ENCODE results near the gene THADA. TPM values are rescaled to one million over a fixed set of nuclear protein-coding genes. Genes with fewer than 3 reads are reported as not detected.

The THADA gene
- total RNA-seq, 1 donor from 2014 or later: 22.8 TPM

- DNase-seq (ENCODE audit: low read depth in 2 of 2): no peak
These were observed 379.2 kb downstream of the THADA start for GRCh38 chr2:43216629-43217028.

DNA sequence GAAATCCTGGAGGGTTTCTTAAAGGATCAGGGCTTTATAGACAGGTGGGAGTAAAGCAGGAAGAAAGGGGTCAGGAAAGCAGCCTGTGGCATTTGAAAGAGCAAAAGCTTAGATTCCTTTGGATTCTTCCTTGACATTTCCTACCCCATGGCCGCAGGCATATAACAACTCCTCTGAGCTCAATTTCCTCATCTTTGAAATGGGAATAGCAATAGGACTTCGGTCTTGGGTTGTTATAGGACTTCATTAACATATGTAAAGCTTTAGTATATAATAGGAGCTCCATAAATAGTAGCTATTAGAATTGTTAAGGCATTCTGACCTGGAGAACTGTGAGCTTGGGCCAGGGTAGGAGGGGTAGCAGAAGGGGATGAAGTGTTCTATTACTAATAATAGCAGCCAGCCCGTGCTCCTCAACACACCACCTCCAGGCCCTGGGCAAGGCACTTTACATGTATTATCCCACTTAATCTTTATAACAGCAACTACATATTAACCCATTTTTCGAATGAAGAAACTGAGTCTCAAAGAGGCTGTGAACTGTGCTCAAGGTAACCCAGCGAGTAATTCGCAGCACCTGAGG lies 380.1 kb downstream of the THADA start:
- DNase-seq (ENCODE audit: low read depth in 2 of 2): no peak

DNA sequence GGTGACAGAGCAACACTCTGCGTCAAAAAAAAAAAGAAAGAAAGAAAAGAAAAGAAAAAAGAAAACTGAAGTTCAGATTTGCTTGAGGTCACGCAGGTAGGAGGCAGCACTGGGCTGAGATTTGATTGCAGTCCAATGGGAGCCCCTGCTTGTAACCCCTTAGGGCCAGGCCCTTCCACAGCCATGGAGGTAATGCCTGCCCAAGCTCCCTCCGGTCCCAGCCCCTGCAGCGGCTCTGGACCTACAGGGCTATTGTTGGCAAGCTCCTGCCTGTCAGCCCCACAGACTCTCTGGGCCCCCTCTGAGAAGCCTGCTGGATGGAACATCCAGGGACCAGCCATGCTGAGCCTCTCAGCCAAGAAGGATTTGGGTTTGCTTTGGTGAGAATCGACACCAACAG lies 381.6 kb downstream of the THADA start:
- no peak for DNase-seq (ENCODE audit: low read depth in 2 of 2)

DNA sequence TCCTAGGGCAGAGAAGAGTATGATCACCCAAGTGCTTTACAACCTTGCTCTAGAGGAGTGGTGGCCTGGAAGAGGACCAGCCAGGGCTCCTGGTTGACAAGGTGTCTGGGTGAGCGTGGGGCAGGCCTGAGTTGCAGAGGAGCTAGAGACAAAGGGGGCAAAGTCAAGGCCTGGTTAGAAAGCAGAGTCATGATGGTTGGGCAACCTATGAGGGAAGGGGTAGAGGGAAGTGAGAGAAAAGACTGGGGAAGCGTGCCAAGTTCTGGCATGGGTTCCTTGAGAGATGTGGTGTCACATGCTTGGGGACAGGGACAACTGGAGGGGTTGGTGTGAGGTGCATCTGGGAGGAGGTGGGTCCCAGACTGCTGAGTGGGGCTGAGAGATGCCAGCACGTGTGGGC lies 382.9 kb downstream of the THADA start:
- DNase-seq (ENCODE audit: low read depth in 2 of 2): no peak

DNA sequence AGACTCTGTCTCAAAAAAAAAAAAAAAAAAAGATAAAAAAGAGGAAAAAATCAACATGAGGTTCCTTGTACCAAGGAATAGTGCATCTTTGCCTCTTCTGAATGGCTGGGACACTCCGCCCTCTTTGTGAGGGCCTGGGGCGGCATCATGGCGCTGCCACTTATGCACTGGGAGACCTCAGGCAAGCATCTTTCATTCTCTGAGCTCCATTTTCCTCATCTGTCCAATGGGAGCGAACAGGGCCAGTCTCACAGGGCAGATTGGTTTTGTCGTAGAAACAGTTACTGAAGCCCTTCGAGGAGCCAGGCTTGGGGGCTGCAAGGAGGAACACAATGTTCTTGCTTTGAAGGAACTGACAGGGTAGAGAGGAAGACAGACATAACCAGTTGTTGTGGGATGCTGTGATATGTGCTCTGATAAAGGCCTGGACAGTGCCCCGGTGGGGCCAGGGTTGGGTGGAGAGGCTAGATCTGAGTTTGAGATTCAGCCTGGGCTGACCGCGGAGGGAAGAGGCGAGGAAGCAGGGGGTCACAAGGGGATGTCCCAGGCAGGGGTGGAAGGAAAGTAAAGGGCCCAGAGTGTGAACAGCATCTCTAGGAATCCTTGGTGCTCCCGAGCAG lies 383.5 kb downstream of the THADA start:
- no peak for DNase-seq (ENCODE audit: low read depth in 2 of 2)

DNA sequence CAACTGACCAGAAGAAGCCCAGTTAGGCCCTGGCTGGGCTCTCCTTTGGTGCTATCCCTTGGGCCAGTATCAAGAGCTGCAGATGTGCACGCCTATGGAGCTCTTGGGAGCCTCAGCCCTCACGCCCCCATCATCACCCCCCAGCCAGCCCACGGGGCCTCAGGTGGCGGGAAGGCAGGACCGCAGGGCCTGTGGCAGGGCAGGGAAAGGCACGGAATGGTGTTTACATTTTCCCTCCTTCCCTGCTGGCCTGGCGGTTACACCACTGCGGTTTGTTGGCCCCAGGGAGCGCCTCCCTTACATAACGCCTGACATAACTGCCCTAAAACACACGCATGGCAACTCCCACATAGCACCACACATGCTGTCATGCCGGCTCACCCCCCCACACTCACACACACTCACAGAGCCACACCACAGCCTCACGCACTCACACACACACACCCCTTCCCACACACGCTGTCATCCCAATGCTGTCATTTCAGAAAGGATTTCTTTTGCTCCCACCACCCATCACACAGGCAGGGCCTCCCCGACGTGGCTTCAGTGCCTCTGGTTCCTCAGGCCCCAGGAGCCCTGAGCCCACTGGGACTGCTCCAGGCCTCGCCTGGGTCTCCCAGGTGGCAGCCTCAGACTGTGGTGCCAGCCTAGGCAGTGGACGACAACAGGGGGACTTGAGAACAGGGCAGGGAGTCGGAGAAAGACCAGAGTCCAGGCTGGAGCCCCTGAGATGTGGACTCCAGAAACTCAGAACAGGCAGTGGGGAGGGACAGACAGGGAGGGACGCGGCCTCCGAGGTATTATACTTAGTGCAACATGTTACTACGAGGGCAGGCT lies 385.2 kb downstream of the THADA start:
- no peak for DNase-seq (ENCODE audit: low read depth in 2 of 2)

DNA sequence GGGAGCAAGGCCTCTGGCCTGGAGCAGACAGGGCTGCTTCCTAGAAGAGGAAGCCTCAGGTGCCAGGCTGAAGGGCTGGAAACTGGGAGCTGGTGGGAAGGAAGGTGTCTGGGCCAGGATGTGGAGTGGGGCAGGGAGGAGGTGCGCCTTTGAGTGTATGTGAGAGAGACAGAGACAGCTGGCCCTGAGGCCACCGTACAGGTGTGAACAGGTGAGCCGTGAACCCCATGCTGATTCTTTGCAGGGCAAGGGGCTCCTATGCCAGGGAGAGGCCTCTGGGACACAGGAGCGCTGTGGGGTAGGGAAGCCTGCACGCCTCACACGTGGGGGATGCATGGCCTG lies 385.7 kb downstream of the THADA start:
- DNase-seq (ENCODE audit: low read depth in 2 of 2): no peak

DNA sequence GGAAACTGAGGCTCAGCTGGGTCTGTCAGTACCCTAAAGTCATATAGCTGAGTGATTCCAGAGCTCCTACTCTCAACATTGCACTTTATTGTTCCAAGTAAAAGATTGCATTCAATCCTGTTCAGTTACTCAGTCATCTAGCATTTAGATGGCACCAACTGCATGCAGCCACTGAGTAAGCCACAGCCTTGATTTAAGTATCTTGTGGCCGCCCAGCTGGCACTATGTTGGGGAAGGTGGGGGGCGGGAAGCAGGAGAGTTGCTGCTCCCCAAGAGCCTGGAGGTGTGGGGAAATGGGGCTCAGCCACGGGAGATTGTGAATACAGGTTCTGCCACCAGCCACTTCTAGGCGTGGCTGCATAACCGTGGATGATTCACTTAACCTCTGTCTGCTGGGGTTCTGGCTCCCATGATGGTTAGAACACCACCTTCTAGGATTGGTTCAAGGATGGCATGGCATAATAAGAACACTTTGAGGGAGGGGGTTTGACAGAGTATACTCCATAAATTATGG lies 386.6 kb downstream of the THADA start:
- DNase-seq (ENCODE audit: low read depth in 2 of 2): no peak

DNA sequence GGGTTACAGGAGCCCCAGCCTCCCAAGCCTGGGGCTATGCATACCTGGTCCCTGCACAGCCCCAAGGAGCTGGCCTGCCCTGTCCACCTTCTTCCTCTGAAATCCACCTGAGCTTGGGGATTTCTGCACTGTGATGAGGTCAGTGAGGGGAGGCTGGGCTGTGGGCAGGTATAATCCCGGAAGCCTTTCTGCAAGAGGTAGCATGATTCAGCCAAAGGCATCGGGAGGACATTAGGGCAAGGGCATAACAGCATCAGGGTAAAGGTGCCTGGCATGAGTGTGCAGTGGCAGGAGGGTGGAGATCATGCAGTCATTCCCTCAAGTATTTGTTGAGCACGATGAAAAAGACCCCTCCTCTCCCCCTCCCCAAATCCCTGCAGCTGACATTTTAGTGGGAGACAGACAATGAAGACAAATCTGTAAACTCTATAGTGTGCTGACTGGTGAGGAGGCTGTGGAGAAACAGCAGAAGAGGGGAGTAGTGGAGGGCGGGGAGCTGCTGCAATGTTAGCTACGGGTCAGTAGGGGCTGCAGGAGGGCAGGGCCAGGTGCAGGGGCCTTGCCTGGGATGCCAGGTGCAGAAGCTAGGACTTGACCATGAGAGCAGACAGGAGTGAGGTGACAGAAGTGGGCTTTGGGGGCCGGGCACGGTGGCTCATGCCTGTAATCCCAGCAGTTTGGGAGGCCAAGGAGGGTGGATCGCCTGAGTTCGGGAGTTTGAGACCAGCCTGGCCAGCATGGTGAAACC lies 388.1 kb downstream of the THADA start:
- DNase-seq (ENCODE audit: low read depth in 2 of 2): no peak

DNA sequence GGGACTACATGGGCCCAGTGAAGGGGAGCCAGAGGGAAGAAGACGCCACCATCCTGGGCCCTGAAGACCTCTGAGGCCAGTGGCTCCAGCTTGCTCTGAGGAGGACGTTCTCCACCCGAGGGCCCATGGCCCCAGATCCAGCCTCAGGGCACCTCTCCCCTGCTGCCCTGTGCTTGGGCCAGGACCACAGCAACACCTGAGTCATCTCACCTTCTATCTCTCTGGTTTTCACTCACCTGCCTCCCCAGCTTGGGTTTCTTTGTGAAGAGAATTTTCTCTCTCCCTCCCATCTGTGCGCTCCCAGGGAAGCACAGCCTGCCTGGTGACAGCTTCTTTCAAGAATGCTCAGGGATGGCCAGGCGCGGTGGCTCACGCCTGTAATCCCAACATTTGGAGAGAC lies 389.2 kb downstream of the THADA start:
- no peak for DNase-seq (ENCODE audit: low read depth in 2 of 2)

DNA sequence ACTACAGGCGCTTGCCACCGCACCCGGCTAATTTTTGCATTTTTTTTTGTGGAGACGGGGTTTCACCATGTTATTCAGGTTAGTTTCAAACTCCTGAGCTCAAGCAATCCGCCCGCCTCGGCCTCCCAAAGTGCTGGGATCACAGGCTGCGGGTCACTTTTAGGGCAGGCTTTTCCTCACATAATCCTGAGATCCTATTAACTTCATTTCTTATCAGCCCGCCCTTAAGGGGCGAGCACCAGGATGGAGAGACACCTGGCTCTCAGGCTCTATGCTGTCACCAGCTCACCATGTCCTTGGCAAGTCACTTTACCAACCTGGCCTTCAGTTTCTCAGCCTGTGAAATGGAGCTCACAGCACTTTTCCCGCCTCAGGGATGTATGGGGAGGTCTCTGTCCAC lies 392.5 kb downstream of the THADA start:
- no peak for DNase-seq (ENCODE audit: low read depth in 2 of 2)

DNA sequence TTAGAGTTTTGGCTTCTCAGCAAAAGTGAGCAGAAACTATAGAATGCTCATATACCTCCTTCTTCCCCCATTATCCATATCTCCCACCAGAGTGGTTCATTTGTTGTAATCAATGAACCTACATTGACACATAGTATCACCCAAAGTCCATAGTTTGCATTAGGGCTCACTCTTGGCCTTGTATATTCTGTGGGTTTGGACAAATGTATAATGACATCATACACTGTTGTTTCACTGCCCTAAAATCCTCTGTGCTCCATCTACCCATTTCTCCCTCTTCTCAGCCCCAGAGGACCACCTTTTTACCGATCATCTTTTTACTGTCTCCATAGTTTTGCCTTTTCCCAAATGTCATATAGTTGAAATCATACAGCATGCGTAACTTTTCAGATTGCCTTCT lies 393.5 kb downstream of the THADA start:
- no peak for DNase-seq (ENCODE audit: low read depth in 2 of 2)

- no peak for DNase-seq (ENCODE audit: low read depth in 2 of 2)
These were observed 394.3 kb downstream of the THADA start for GRCh38 chr2:43201497-43201896.

GRCh38 chr2:43201016-43201415 lies 394.8 kb downstream of the THADA start:
- DNase-seq (ENCODE audit: low read depth in 2 of 2): no peak

GRCh38 chr2:43199492-43200488 lies 396.0 kb downstream of the THADA start:
- no peak for DNase-seq (ENCODE audit: low read depth in 2 of 2)

- DNase-seq (ENCODE audit: low read depth in 2 of 2): no peak
These were observed 397.6 kb downstream of the THADA start for GRCh38 chr2:43198263-43198662.

DNA sequence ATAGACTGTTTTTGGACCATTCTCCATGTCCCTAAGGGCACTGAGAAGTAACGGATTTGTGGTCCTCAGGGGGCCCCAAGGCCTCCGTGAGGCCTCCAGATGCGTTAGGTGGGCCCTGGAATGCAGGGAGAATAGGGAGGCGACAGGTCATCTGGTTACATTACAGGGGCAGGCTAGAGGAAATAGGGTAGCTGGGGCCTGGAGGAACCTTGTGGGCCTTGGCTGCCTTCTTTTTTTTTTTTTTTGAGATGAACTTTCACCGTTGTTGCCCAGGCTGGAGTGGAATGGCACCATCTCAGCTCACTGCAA lies 398.3 kb downstream of the THADA start:
- no peak for DNase-seq (ENCODE audit: low read depth in 2 of 2)

- DNase-seq (ENCODE audit: low read depth in 2 of 2): no peak
These were observed 398.9 kb downstream of the THADA start for GRCh38 chr2:43196768-43197587.

DNA sequence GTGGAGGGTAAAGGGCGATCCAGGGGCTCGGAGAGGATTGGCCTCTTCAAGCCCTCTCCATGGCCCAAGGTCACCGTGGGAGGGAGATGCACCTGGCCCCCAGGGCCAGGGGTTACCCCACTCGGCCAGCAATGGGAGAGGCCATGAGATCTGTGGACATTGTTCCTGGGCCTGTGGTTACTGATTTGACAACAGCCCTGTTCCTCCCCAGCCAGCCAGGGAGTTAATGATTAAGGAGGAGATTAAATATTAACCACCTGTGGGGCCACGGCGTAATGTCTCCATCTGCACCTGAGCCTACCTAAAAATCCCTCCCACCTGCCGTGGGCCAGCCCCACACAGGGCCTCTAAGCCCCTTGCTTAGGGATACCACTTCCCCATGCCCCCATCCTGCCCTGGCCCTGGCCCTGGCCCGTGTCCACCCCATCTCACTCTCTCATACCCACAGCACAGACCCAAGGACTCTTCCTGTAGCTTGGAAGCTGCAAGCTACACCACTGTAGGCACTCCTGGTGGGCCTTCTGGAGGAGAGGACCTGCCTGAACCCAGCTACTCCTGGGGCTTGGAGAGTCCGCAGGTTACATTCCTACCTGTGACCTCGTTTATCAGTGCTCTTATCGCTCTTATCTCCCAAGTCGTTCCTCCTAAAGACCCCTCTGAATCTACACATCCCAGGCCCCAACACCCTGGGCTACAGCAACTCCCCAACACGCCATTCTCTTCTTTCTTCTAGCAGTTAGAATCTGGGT lies 401.5 kb downstream of the THADA start:
- DNase-seq (ENCODE audit: low read depth in 2 of 2): no peak
